Endothelial cell of umbilical vein (primary cell): ENCODE results near the gene TDO2. TPM values are rescaled to one million over a fixed set of nuclear protein-coding genes. Genes with fewer than 3 reads are reported as not detected.

ENCODE experiments used
- BruUV-seq: library from RNA; stranded (reverse); fragments of 400-500 nt; replicated peaks from 2 replicates; lab custom pipeline; 2021; lab: Mats Ljungman, UMichigan
- CTCF ChIA-PET: fragments of 300-600, 350-600 bp; sonication (Branson Sonifier 250); formaldehyde crosslinking; loops from one replicate; lab custom pipeline; 2021; ENCODE audit warnings: antibody characterized with exemption, inconsistent platforms; lab: Charles Lee
- POLR2A ChIA-PET: fragments of 300-600, 350-600 bp; sonication (Branson Sonifier 250); formaldehyde crosslinking; loops from one replicate; lab custom pipeline; 2021; ENCODE audit warnings: antibody characterized with exemption, inconsistent platforms; lab: Charles Lee
- DNase-seq: peaks from one replicate; pipeline ENCODE4 v3.0.0-alpha.2; 2011; ENCODE audit warnings: low read depth, low spot score
- FAIRE-seq: peaks from 2 replicates; lab custom pipeline; 2011; peaks lifted over from hg19 to GRCh38; lab: Jason Lieb, UNC
- H2AFZ ChIP-seq: 2 replicates; pipeline ENCODE4 v1.6.0; 2012; ENCODE audit warnings: low read depth, low read length, control low read depth, inconsistent platforms
- H3K27ac ChIP-seq: 2 replicates; pipeline ENCODE4 v1.5.1; 2011; ENCODE audit warnings: low read depth, mild to moderate bottlenecking, control low read depth, low read length, moderate library complexity; ENCODE audit not compliant: insufficient read depth
- H3K27me3 ChIP-seq, 2 experiments: 2 replicates each; pipeline versions ENCODE4 v1.6.0 to v1.6.1; 2011; ENCODE audit warnings: low read length in 2 of 2, mixed read lengths in 1 of 2; ENCODE audit not compliant: control insufficient read depth in 2 of 2, insufficient read depth in 2 of 2
- H3K36me3 ChIP-seq, 2 experiments: 2 replicates in 1 of 2; 3 replicates in 1 of 2; pipeline ENCODE4 v1.5.1; 2011; ENCODE audit warnings: low read length in 2 of 2, mild to moderate bottlenecking in 1 of 2, moderate library complexity in 1 of 2; ENCODE audit not compliant: control insufficient read depth in 2 of 2, insufficient read depth in 2 of 2; ENCODE audit errors: extremely low read depth in 1 of 2
- H3K4me1 ChIP-seq: 3 replicates; pipeline ENCODE4 v1.5.1; 2011; ENCODE audit warnings: mild to moderate bottlenecking, low read length; ENCODE audit not compliant: control insufficient read depth, insufficient read depth; ENCODE audit errors: extremely low read depth
- H3K4me2 ChIP-seq: 2 replicates; pipeline ENCODE4 v1.6.1; 2011; ENCODE audit warnings: low read length, control low read depth, mixed read lengths; ENCODE audit not compliant: insufficient read depth
- H3K4me3 ChIP-seq, 3 experiments: fragments of 200-600 bp in 1 of 3; sonication (generic), shearing (Covaris generic) in 1 of 3; replicated peaks in 1 of 3; 2 replicates each; pipeline ENCODE4 v1.5.1; 2011 to 2016; ENCODE audit warnings: control low read depth in 3 of 3, low read length in 3 of 3, mild to moderate bottlenecking in 2 of 3, inconsistent platforms in 1 of 3, low read depth in 1 of 3, moderate library complexity in 1 of 3; ENCODE audit not compliant: insufficient read depth in 1 of 3
- H3K79me2 ChIP-seq: 2 replicates; pipeline ENCODE4 v1.6.0; 2012; ENCODE audit warnings: low read length, inconsistent platforms; ENCODE audit not compliant: control insufficient read depth, insufficient read depth
- H3K9ac ChIP-seq: replicated peaks from 2 replicates; pipeline ENCODE3; 2011; ENCODE audit warnings: low read length, control low read depth; ENCODE audit not compliant: insufficient read depth; ENCODE audit errors: extremely low read depth
- H3K9me1 ChIP-seq: replicated peaks from 3 replicates; pipeline ENCODE4 v1.6.0; 2011; ENCODE audit warnings: mild to moderate bottlenecking, low read length; ENCODE audit not compliant: control insufficient read depth, insufficient read depth; ENCODE audit errors: extremely low read depth
- H3K9me3 ChIP-seq: replicated peaks from 2 replicates; pipeline ENCODE4 v1.5.1; 2012; ENCODE audit warnings: low read length, inconsistent platforms; ENCODE audit not compliant: control insufficient read depth, insufficient read depth
- H4K20me1 ChIP-seq: replicated peaks from 2 replicates; pipeline ENCODE3; 2011; ENCODE audit warnings: mild to moderate bottlenecking, low read length; ENCODE audit not compliant: control insufficient read depth, insufficient read depth; ENCODE audit errors: extremely low read depth
- CTCF ChIP-seq, 2 donors: IDR thresholded peaks; 1 replicate in 1 of 2; 2 replicates in 1 of 2; pipeline ENCODE4 v1.5.1; 2011; ENCODE audit warnings: low read length in 2 of 2, mild to moderate bottlenecking in 2 of 2, moderate library complexity in 2 of 2, control low read depth in 1 of 2, inconsistent platforms in 1 of 2, low read depth in 1 of 2; ENCODE audit not compliant: insufficient read depth in 1 of 2; ENCODE audit errors: extremely low read depth in 1 of 2
- EZH2 ChIP-seq: IDR thresholded peaks from 2 replicates; pipeline ENCODE4 v1.6.1; 2012; ENCODE audit warnings: borderline replicate concordance, low read depth, mild to moderate bottlenecking, moderate library complexity, low read length, inconsistent platforms; ENCODE audit not compliant: severe bottlenecking
- FOS ChIP-seq: IDR thresholded peaks from 2 replicates; pipeline ENCODE4 v1.6.1; 2011; ENCODE audit warnings: mild to moderate bottlenecking, low read length, moderate library complexity, borderline replicate concordance; ENCODE audit not compliant: insufficient read depth
- GATA2 ChIP-seq: IDR thresholded peaks from 2 replicates; pipeline ENCODE4 v1.7.0; 2011; ENCODE audit warnings: low read depth, mild to moderate bottlenecking, moderate library complexity, mixed read lengths, low read length; ENCODE audit not compliant: insufficient read length, insufficient read depth
- JUN ChIP-seq: IDR thresholded peaks from 2 replicates; pipeline ENCODE4 v1.6.1; 2011; ENCODE audit warnings: borderline replicate concordance, low read depth; ENCODE audit not compliant: insufficient read length, insufficient read depth
- MAX ChIP-seq: IDR thresholded peaks from 2 replicates; pipeline ENCODE4 v1.6.1; 2011; ENCODE audit not compliant: insufficient read depth, insufficient read length
- MYC ChIP-seq: IDR thresholded peaks from one replicate; pipeline ENCODE4 v1.6.1; 2011; ENCODE audit warnings: mild to moderate bottlenecking, low read depth, low read length
- POLR2A ChIP-seq: IDR thresholded peaks from 2 replicates; pipeline ENCODE4 v1.6.1; 2012; ENCODE audit warnings: low read depth, mild to moderate bottlenecking, control low read depth, low read length
- POLR2AphosphoS5 ChIP-seq: IDR thresholded peaks from 2 replicates; pipeline ENCODE4 v1.6.1; 2012; ENCODE audit warnings: low read depth, mild to moderate bottlenecking, control low read depth, low read length, moderate library complexity; ENCODE audit not compliant: insufficient read depth
- dilution Hi-C: fragments of 300-500 bp; cut with MboI; formaldehyde crosslinking; loops from one replicate; pipeline ENCODE4 v1.15.0; 2019; ENCODE audit warnings: low sequenced_read_pairs; ENCODE audit not compliant: extremely low pct_ligation_motif_present
- intact Hi-C: fragments of 100-400 bp; cut with micrococcal nuclease; formaldehyde crosslinking; loops from one replicate; pipeline ENCODE4 v1.10.0; 2022
- polyA plus RNA-seq, 4 experiments: library from polyadenylated mRNA; depleted of rRNA in 3 of 4; stranded (reverse) in 3 of 4; unstranded in 1 of 4; fragments of >200 nt; gene quantifications; 2 replicates each; pipeline versions ENCODE4 v1.2.1 to v1.2.3, GENCODE V29; 2011 to 2012; ENCODE audit warnings: missing spikeins in 1 of 4
- total RNA-seq: library from RNA; stranded (reverse); gene quantifications from 2 replicates; pipeline ENCODE4 v1.2.3, GENCODE V29; 2021

Gene TDO2
- total and polyA plus RNA-seq, 2 donors (not counting 3 experiments of a cell fraction or from before 2014, with no cell fraction given): not detected

GRCh38 chr4:155959417-155959816 lies 55.9 kb downstream of the TDO2 start:
- Histone ChIP-seq H3K27ac (no peak overlapping the region), H3K27me3 (no peaks in the 10 kb centered on the region), H3K9me1 (no peaks in the 10 kb centered on the region), H3K79me2 (no peaks in the 10 kb centered on the region), H3K9ac (no peak overlapping the region), H2AFZ (no peak overlapping the region), H4K20me1 (no peaks in the 10 kb centered on the region), H3K9me3 (no peaks in the 10 kb centered on the region), H3K36me3 (no peaks in the 10 kb centered on the region), H3K4me1 (no peaks in the 10 kb centered on the region), H3K4me3 (no peak overlapping the region), H3K4me2 (no peak overlapping the region)
- FAIRE-seq: no peak
- intact Hi-C loops: loop anchor here (10.0 kb wide), 1 partner anchor 1085 kb away; no protein-coding TSS in a partner anchor
- no TSS peak for BruUV-seq
- ChIA-PET CTCF (no interaction called here), POLR2A (no interaction called here)
- no peak for TF ChIP-seq POLR2A
- no peak for TF ChIP-seq FOS
- no peak for TF ChIP-seq CTCF (IDR thresholded peaks at IDR 0.05; ENCODE audit: extremely low read depth in 1 of 2, insufficient read depth in 1 of 2, low read depth in 1 of 2, low read length in 2 of 2)
- TF ChIP-seq MYC: no peak
- no peak for TF ChIP-seq MAX
- no peak for TF ChIP-seq POLR2AphosphoS5
- TF ChIP-seq JUN: no peak
- no peak for TF ChIP-seq GATA2
- TF ChIP-seq EZH2: no peak
- no peak for DNase-seq
- dilution Hi-C loops: no loop called here
